OCI-LY1 (cell line): ENCODE measurements around the gene CFAP221.

ENCODE experiments used
- H2AFZ ChIP-seq: fragments of 200-600 bp; sonication (generic), shearing (Covaris generic); 2 replicates; pipeline ENCODE4 v1.6.0; 2014; ENCODE audit warnings: antibody characterized with exemption, mild to moderate bottlenecking, low read length
- H3F3A ChIP-seq: fragments of 200-600 bp; sonication (generic), shearing (Covaris generic); 2 replicates; pipeline ENCODE4 v1.6.0; 2014; ENCODE audit warnings: mild to moderate bottlenecking, antibody characterized with exemption, low read length, moderate library complexity; ENCODE audit not compliant: insufficient read depth
- H3K27ac ChIP-seq: fragments of 200-600 bp; sonication (generic); 2 replicates; pipeline ENCODE4 v1.5.1; 2014; ENCODE audit warnings: low read length, mixed run types, mild to moderate bottlenecking, low read depth; ENCODE audit not compliant: poor library complexity, severe bottlenecking
- H3K27me3 ChIP-seq: fragments of 200-600 bp; sonication (generic); 2 replicates; pipeline ENCODE4 v1.6.0; 2014; ENCODE audit warnings: antibody characterized with exemption, mild to moderate bottlenecking, low read length, moderate library complexity; ENCODE audit not compliant: insufficient read depth
- H3K36me3 ChIP-seq: fragments of 200-600 bp; sonication (generic); 2 replicates; pipeline ENCODE4 v1.6.1; 2014; ENCODE audit warnings: mild to moderate bottlenecking, antibody characterized with exemption, low read length, moderate library complexity, mixed read lengths; ENCODE audit not compliant: insufficient read depth
- H3K4me1 ChIP-seq: fragments of 200-600 bp; sonication (generic); 2 replicates; pipeline ENCODE4 v1.5.1; 2014; ENCODE audit warnings: mild to moderate bottlenecking, low read length, moderate library complexity; ENCODE audit not compliant: insufficient read depth, severe bottlenecking
- H3K4me2 ChIP-seq: fragments of 200-600 bp; sonication (generic), shearing (Covaris generic); 2 replicates; pipeline ENCODE4 v1.6.1; 2014; ENCODE audit warnings: low read length
- H3K4me3 ChIP-seq: fragments of 200-600 bp; sonication (generic); 2 replicates; pipeline ENCODE4 v1.5.1; 2014; ENCODE audit warnings: low read length, low read depth, mild to moderate bottlenecking, mixed read lengths; ENCODE audit not compliant: poor library complexity, severe bottlenecking
- H3K79me2 ChIP-seq: fragments of 200-600 bp; shearing (Covaris generic); 2 replicates; pipeline ENCODE4 v1.6.1; 2016; ENCODE audit warnings: mixed run types, low read length, mixed read lengths; ENCODE audit not compliant: insufficient read depth
- H3K9ac ChIP-seq: fragments of 200-600 bp; sonication (generic), shearing (Covaris generic); 2 replicates; pipeline ENCODE4 v1.6.1; 2014; ENCODE audit warnings: mild to moderate bottlenecking, low read length, mixed read lengths
- H3K9me2 ChIP-seq: fragments of 200-600 bp; sonication (generic), shearing (Covaris generic); 2 replicates; pipeline ENCODE4 v1.6.1; 2014; ENCODE audit warnings: low read depth, mild to moderate bottlenecking, low read length, mixed read lengths
- H3K9me3 ChIP-seq: fragments of 200-600 bp; shearing (Covaris generic); 2 replicates; pipeline ENCODE4 v1.6.1; 2014; ENCODE audit warnings: low read length, mixed read lengths
- H4K20me1 ChIP-seq: fragments of 200-600 bp; sonication (generic), shearing (Covaris generic); 2 replicates; pipeline ENCODE4 v1.6.0; 2016; ENCODE audit warnings: mild to moderate bottlenecking, low read length; ENCODE audit not compliant: insufficient read depth
- EZH2 ChIP-seq: fragments of 200-600 bp; sonication (generic), shearing (Covaris generic); IDR thresholded peaks from 2 replicates; pipeline ENCODE4 v1.8.0; 2017; ENCODE audit warnings: borderline replicate concordance, mixed run types, mild to moderate bottlenecking, antibody characterized with exemption, low read length, moderate library complexity, mixed read lengths
- TF ChIP-seq, protein P1 (sequence below): fragments of 200-600 bp; sonication (generic), shearing (Covaris generic); IDR thresholded peaks from 2 replicates; pipeline ENCODE4 v1.5.1; 2017; ENCODE audit warnings: mild to moderate bottlenecking, antibody characterized with exemption, low read length, moderate library complexity, mixed read lengths

CFAP221 gene

DNA sequence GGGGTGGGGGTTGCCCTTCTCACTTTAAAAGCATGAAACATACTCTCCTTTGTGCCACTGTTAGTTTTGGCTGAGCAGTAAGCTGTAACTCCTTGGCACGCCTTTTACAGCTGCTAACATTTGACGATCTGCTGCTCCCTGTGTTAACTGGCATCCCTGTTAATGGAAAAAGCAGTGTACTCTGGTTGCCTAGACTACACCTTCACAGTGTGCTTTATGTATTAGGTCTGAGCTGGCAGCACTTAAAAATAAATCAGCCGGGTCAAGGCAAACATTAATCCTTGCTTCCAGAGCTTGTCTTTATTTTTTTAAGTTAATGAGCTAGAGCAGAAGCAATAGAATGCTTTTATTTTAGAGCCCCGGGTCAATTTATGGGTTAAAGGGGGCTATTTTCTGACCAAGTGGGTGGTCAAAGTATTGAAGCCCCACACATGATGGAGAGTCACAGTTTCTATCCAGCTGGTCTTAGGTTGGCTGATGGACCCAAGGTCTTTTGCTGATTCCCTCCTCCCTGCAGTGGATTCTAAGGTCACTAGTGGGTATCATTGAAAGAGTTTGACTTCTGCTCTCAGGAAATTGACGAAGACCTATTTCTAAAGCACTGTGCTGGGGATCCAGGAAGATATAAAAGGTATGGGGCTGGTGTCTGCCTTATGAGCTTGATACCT, 54.5 kb downstream of the CFAP221 start:
- H3K79me2 ChIP-seq, result no peaks in the 10 kb centered on the region
- no peak overlapping the region for H2AFZ ChIP-seq
- no peaks in the 10 kb centered on the region for H4K20me1 ChIP-seq
- H3K27ac ChIP-seq, result no peak overlapping the region
- H3K9me3 ChIP-seq, result no peaks in the 10 kb centered on the region
- H3K9ac ChIP-seq, result no peak overlapping the region
- TF ChIP-seq, protein P1, sequence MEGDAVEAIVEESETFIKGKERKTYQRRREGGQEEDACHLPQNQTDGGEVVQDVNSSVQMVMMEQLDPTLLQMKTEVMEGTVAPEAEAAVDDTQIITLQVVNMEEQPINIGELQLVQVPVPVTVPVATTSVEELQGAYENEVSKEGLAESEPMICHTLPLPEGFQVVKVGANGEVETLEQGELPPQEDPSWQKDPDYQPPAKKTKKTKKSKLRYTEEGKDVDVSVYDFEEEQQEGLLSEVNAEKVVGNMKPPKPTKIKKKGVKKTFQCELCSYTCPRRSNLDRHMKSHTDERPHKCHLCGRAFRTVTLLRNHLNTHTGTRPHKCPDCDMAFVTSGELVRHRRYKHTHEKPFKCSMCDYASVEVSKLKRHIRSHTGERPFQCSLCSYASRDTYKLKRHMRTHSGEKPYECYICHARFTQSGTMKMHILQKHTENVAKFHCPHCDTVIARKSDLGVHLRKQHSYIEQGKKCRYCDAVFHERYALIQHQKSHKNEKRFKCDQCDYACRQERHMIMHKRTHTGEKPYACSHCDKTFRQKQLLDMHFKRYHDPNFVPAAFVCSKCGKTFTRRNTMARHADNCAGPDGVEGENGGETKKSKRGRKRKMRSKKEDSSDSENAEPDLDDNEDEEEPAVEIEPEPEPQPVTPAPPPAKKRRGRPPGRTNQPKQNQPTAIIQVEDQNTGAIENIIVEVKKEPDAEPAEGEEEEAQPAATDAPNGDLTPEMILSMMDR, result no peak
- TF ChIP-seq EZH2, result no peak
- H3K36me3 ChIP-seq, result no peaks in the 10 kb centered on the region
- H3F3A ChIP-seq, result no peaks in the 10 kb centered on the region
- H3K4me1 ChIP-seq, result no peaks in the 10 kb centered on the region
- no peaks in the 10 kb centered on the region for H3K27me3 ChIP-seq
- H3K4me2 ChIP-seq, result no peak overlapping the region
- H3K4me3 ChIP-seq, result no peak overlapping the region
- H3K9me2 ChIP-seq, result no peaks in the 10 kb centered on the region

DNA sequence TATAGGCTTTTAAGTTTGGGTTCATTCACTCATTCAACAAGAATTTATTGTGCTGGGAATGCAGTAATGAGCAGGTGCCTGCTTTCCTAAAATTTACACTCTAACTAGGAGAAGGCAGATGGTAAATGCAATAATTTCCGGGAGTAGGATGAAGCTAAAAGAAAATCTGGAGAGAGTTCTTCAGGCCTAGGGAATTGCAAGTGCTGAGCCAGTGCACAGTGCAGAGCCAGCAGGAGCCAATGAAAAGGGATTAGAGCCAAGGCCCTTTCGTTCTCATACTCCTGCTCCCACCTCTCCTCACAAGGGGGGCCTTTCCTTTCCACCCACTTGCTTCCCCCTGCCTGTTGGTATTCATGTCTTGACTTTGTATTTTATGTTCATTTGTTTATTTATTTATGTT, 55.1 kb downstream of the CFAP221 start:
- Histone ChIP-seq H3K4me3 (no peak overlapping the region), H3K4me1 (no peaks in the 10 kb centered on the region), H2AFZ (no peak overlapping the region), H4K20me1 (no peaks in the 10 kb centered on the region), H3K27ac (no peak overlapping the region), H3K27me3 (no peaks in the 10 kb centered on the region), H3K4me2 (no peak overlapping the region), H3K9me2 (no peaks in the 10 kb centered on the region), H3F3A (no peaks in the 10 kb centered on the region), H3K79me2 (no peaks in the 10 kb centered on the region), H3K36me3 (no peaks in the 10 kb centered on the region), H3K9me3 (no peaks in the 10 kb centered on the region), H3K9ac (no peak overlapping the region)
- TF ChIP-seq EZH2, result no peak
- TF ChIP-seq, protein P1, result no peak

DNA sequence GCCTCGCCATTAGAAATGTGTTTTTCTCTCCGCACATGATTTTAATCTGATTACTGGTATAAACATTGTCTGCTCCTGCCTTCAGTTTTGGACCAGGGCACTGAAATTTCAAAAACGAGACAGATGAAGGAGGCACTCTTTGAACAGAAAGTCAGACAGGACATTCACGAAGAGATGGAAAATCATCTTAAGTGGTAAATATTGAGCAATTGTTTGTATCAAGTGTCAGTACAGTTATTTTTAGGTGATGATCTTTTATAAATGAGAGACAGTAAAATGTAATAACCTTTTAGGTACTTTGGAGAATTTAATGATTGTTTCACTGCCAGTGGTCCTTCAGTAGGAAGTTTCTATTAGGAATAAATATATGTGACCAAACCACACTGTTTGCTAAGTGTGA, 60.8 kb downstream of the CFAP221 start:
- Histone ChIP-seq H3K36me3 (no peaks in the 10 kb centered on the region), H3K27me3 (no peaks in the 10 kb centered on the region), H3F3A (no peaks in the 10 kb centered on the region), H3K4me2 (no peak overlapping the region), H3K9me2 (no peaks in the 10 kb centered on the region), H3K79me2 (no peaks in the 10 kb centered on the region), H3K4me3 (no peak overlapping the region), H3K9me3 (no peaks in the 10 kb centered on the region), H3K4me1 (no peaks in the 10 kb centered on the region), H2AFZ (no peak overlapping the region), H3K9ac (no peak overlapping the region), H3K27ac (no peak overlapping the region), H4K20me1 (no peaks in the 10 kb centered on the region)
- TF ChIP-seq, protein P1, result no peak
- TF ChIP-seq EZH2, result no peak
